K562 (cell line): ENCODE results near the gene CAAP1. TPM values are rescaled to one million over a fixed set of nuclear protein-coding genes. Genes with fewer than 3 reads are reported as not detected.

Experiments used
- ATAC-seq: fragments of 200-7000 bp; cut with Tn5 transposase; 3 replicates; pipeline ENCODE4 v1.9.1; 2020; ENCODE audit warnings: moderate library complexity
- BruUV-seq: library from RNA; stranded (reverse); fragments of 400-500 nt; replicated peaks from 2 replicates; lab custom pipeline; 2021; lab: Mats Ljungman, UMichigan
- CTCF ChIA-PET: fragments of 300-600 bp; formaldehyde crosslinking; extraction: SDS; loops from one replicate; lab custom pipeline; 2021; ENCODE audit warnings: low intra/inter-chr PET ratio; lab: Yijun Ruan, JAX
- POLR2A ChIA-PET: fragments of 300-600, 350-650 bp; sonication (Branson Sonifier 250); formaldehyde crosslinking; extraction: SDS; loops from one replicate; lab custom pipeline; 2021; ENCODE audit warnings: antibody characterized with exemption, inconsistent platforms; lab: Yijun Ruan, JAX
- DNase-seq, 4 experiments: peaks; one replicate each; pipeline versions ENCODE4 v3.0.0 to v3.0.0-alpha.2; 2011 to 2018; ENCODE audit warnings: low spot score in 3 of 4, mixed read lengths in 3 of 4; ENCODE audit errors: extremely low read depth in 1 of 4
- FAIRE-seq: peaks from 2 replicates; lab custom pipeline; 2011; peaks lifted over from hg19 to GRCh38; lab: Jason Lieb, UNC
- H2AFZ ChIP-seq: 2 replicates; pipeline ENCODE4 v1.6.0; 2011; ENCODE audit warnings: low read depth, low read length, control low read depth, inconsistent platforms
- H3K27ac ChIP-seq: fragments of 200-600 bp; 3 replicates; pipeline ENCODE4 v1.8.0; 2011; ENCODE audit warnings: low read depth, mild to moderate bottlenecking, control low read depth, inconsistent platforms, low read length, moderate library complexity, mixed read lengths; ENCODE audit errors: extremely low read depth
- H3K27me3 ChIP-seq, 2 experiments: fragments of 300-600 bp in 1 of 2; 2 replicates in 1 of 2; 3 replicates in 1 of 2; pipeline versions ENCODE4 v1.6.0 to v1.8.0; 2011; ENCODE audit warnings: inconsistent platforms in 2 of 2, low read length in 2 of 2, mild to moderate bottlenecking in 1 of 2, mixed read lengths in 1 of 2, moderate library complexity in 1 of 2; ENCODE audit not compliant: control insufficient read depth in 2 of 2, insufficient read depth in 2 of 2
- H3K36me3 ChIP-seq: fragments of 300-600 bp; 3 replicates; pipeline ENCODE4 v1.8.0; 2011; ENCODE audit warnings: mild to moderate bottlenecking, low read length, inconsistent platforms; ENCODE audit not compliant: control insufficient read depth, insufficient read depth
- H3K4me1 ChIP-seq, 2 experiments: fragments of 200-600 bp in 1 of 2; replicated peaks in 1 of 2; 2 replicates in 1 of 2; 3 replicates in 1 of 2; pipeline versions ENCODE4 v1.5.1 to v1.8.0; 2011; ENCODE audit warnings: inconsistent platforms in 2 of 2, low read length in 2 of 2, mild to moderate bottlenecking in 1 of 2, mixed read lengths in 1 of 2, moderate library complexity in 1 of 2; ENCODE audit not compliant: control insufficient read depth in 2 of 2, insufficient read depth in 2 of 2
- H3K4me2 ChIP-seq: 2 replicates; pipeline ENCODE4 v1.6.1; 2011; ENCODE audit warnings: low read length, control low read depth, inconsistent platforms, mixed read lengths; ENCODE audit not compliant: insufficient read depth
- H3K4me3 ChIP-seq: fragments of 200-600 bp; sonication (generic), shearing (Covaris generic); 2 replicates; pipeline ENCODE4 v1.5.1; 2016; ENCODE audit warnings: control low read depth, inconsistent platforms
- H3K79me2 ChIP-seq: fragments of 200-600 bp; 3 replicates; pipeline ENCODE4 v1.8.0; 2011; ENCODE audit warnings: low read length, inconsistent platforms; ENCODE audit not compliant: control insufficient read depth, insufficient read depth
- H3K9ac ChIP-seq, 2 experiments: 2 replicates each; pipeline versions ENCODE4 v1.6.0 to v1.6.1; 2011; ENCODE audit warnings: low read depth in 2 of 2, low read length in 2 of 2, control low read depth in 1 of 2, inconsistent platforms in 1 of 2, mild to moderate bottlenecking in 1 of 2, mixed read lengths in 1 of 2; ENCODE audit not compliant: insufficient read depth in 1 of 2
- H3K9me1 ChIP-seq: one replicate; pipeline ENCODE4 v1.6.0; 2011; ENCODE audit warnings: inconsistent platforms, mild to moderate bottlenecking, low read length, moderate library complexity; ENCODE audit not compliant: control insufficient read depth, insufficient read depth
- H3K9me3 ChIP-seq: replicated peaks from 2 replicates; pipeline ENCODE4 v1.5.1; 2011; ENCODE audit warnings: low read depth, low read length, inconsistent platforms; ENCODE audit not compliant: control insufficient read depth, insufficient read depth
- H4K20me1 ChIP-seq: replicated peaks from 2 replicates; pipeline ENCODE4 v1.6.1; 2011; ENCODE audit warnings: low read length, inconsistent platforms, mixed read lengths; ENCODE audit not compliant: control insufficient read depth, insufficient read depth
- ATF3 ChIP-seq, 2 experiments: fragments of 450-650 bp in 1 of 2; sonication (generic) in 1 of 2; formaldehyde crosslinking in 1 of 2; IDR thresholded peaks in 1 of 2; conservative IDR thresholded peaks in 1 of 2; 2 replicates each; pipeline versions ENCODE4 v1.6.1 to v1.8.1; 2016 to 2023; ENCODE audit warnings: mild to moderate bottlenecking in 2 of 2, moderate library complexity in 2 of 2, inconsistent platforms in 1 of 2, missing genetic modification reagents in 1 of 2
- FOSL1 ChIP-seq: fragments of 200-800 bp; sonication (Bioruptor generic); conservative IDR thresholded peaks from 2 replicates; pipeline ENCODE4 v1.6.1; 2016; ENCODE audit warnings: missing genetic modification characterization, missing compliant biosample characterization
- JUND ChIP-seq, 2 experiments: IDR thresholded peaks; 2 replicates in 1 of 2; 3 replicates in 1 of 2; pipeline ENCODE4 v1.6.1; 2011; ENCODE audit warnings: borderline replicate concordance in 2 of 2, low read depth in 2 of 2, low read length in 2 of 2, improper control_type of control experiment in 1 of 2, missing biosample characterization in 1 of 2, missing genetic modification characterization in 1 of 2, missing genetic modification reagents in 1 of 2
- TRIM24 ChIP-seq, 2 experiments: fragments of 450-650 bp; IDR thresholded peaks; 2 replicates each; pipeline ENCODE4 v1.6.1; 2016
- WGBS: fragments of 100-300 bp; shearing (Covaris generic); methylation state at CpG from one replicate; pipeline ENCODE4 v1.1.6; 2016; ENCODE audit warnings: low coverage, mixed read lengths; ENCODE audit not compliant: insufficient coverage; ENCODE audit errors: missing lambda C conversion rate; 5-methylcytosine and 5-hydroxymethylcytosine counted together
- in situ Hi-C: fragments of 300-500 bp; cut with MboI; formaldehyde crosslinking; loops from 4 replicates; pipeline ENCODE4 v1.15.0; 2018; ENCODE audit warnings: inconsistent platforms, mixed read lengths
- intact Hi-C: fragments of 100-400 bp; cut with micrococcal nuclease; formaldehyde crosslinking; loops from 2 replicates; pipeline ENCODE4 v1.14.2; 2022
- polyA plus RNA-seq, 8 experiments: library from polyadenylated mRNA; depleted of rRNA in 4 of 8; stranded (reverse) in 5 of 8; unstranded in 3 of 8; fragments of >200 nt; fragmentation: Nextera tagmentation in 2 of 8; fragmentation: Illumina TruSeq in 1 of 8; extraction: Ambion mirVana in 2 of 8; extraction: Trizol in 1 of 8; gene quantifications; 2 replicates each; pipeline versions ENCODE4 v1.2.1 to v1.2.3, GENCODE V29; 2011 to 2014; ENCODE audit warnings: inconsistent platforms in 1 of 8, missing spikeins in 1 of 8
- total RNA-seq, 7 experiments: library from RNA; depleted of rRNA in 6 of 7; stranded (reverse); fragments of >200 nt in 6 of 7; fragmentation: Illumina TruSeq in 2 of 7; extraction: Trizol in 2 of 7; gene quantifications; 2 replicates each; pipeline versions ENCODE4 v1.2.1 to v1.2.3, GENCODE V29; 2011 to 2021; ENCODE audit warnings: low replicate concordance in 1 of 7
- TF ChIP-seq, protein P1 (sequence below), 2 experiments: fragments of 250-450 bp in 1 of 2; fragments of 450-650 bp in 1 of 2; sonication (Bioruptor Pico) in 1 of 2; IDR thresholded peaks; 2 replicates each; pipeline versions ENCODE4 v1.6.1 to v1.8.0; 2016 to 2021; ENCODE audit warnings: mild to moderate bottlenecking in 2 of 2, moderate library complexity in 2 of 2, missing compliant biosample characterization in 1 of 2, missing genetic modification characterization in 1 of 2
- TF ChIP-seq, protein P2 (sequence below): fragments of 450-650 bp; formaldehyde crosslinking; conservative IDR thresholded peaks from 2 replicates; pipeline ENCODE4 v1.4.0; 2022; ENCODE audit warnings: mild to moderate bottlenecking, missing genetic modification characterization

Gene CAAP1
- total and polyA plus RNA-seq, 9 of the 15 experiments (the other 6 are each of a cell fraction or from before 2014, with no cell fraction given), result 8.9 to 17.4 (median 15.3) TPM

GRCh38 chr9:26809795-26810194 lies 82.8 kb downstream of the CAAP1 start:
- Histone ChIP-seq H3K9me3 (no peaks in the 10 kb centered on the region), H3K9me1 (no peaks in the 10 kb centered on the region), H2AFZ (no peak overlapping the region), H3K4me2 (no peak overlapping the region), H3K79me2 (no peaks in the 10 kb centered on the region), H3K27me3 (no peaks in the 10 kb centered on the region), H3K9ac (no peak overlapping the region), H3K4me1 (no peaks in the 10 kb centered on the region), H3K27ac (no peak overlapping the region), H3K36me3 (no peaks in the 10 kb centered on the region), H3K4me3 (no peak overlapping the region), H4K20me1 (no peaks in the 10 kb centered on the region)
- no peak for ATAC-seq
- BruUV-seq, result no TSS peak
- in situ Hi-C loops, result no loop called here
- no peak for DNase-seq
- 25% methylated on average over 1 of the region's 1 CpG for WGBS
- CTCF ChIA-PET, result interaction anchor here (0.5 kb wide), 1 partner anchor 68 kb away, joined by 3 read pairs; no protein-coding TSS in a partner anchor
- POLR2A ChIA-PET, result no interaction called here
- intact Hi-C loops, result no loop called here
- TF ChIP-seq JUND (IDR thresholded peaks at IDR 0.05; ENCODE audit: borderline replicate concordance, low read depth, low read length), result peak; percentile 60; the same call in 1 of the 2 replicates
- peak; percentile 27; the same call in 1 of the 3 replicates for TF ChIP-seq JUND (tag; IDR thresholded peaks at IDR 0.05; ENCODE audit: borderline replicate concordance, low read depth, low read length)
- TF ChIP-seq FOSL1 (tag), result peak; percentile 45
- TF ChIP-seq, protein P1, sequence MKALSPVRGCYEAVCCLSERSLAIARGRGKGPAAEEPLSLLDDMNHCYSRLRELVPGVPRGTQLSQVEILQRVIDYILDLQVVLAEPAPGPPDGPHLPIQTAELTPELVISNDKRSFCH (CRISPR knock-in tag; IDR thresholded peaks at IDR 0.05), result no peak
- TF ChIP-seq, protein P1 (tag; IDR thresholded peaks at IDR 0.05), result no peak
- TF ChIP-seq TRIM24 (IDR thresholded peaks at IDR 0.05), result peak in 1 of 2 experiments; percentile 16; a peak in 1 of 4 replicates
- peak; percentile 41; the same call in 1 of the 2 replicates for TF ChIP-seq ATF3 (IDR thresholded peaks at IDR 0.05)
- no peak for TF ChIP-seq ATF3 (CRISPR knock-in tag; conservative IDR thresholded peaks at IDR 0.05)
- TF ChIP-seq, protein P2, sequence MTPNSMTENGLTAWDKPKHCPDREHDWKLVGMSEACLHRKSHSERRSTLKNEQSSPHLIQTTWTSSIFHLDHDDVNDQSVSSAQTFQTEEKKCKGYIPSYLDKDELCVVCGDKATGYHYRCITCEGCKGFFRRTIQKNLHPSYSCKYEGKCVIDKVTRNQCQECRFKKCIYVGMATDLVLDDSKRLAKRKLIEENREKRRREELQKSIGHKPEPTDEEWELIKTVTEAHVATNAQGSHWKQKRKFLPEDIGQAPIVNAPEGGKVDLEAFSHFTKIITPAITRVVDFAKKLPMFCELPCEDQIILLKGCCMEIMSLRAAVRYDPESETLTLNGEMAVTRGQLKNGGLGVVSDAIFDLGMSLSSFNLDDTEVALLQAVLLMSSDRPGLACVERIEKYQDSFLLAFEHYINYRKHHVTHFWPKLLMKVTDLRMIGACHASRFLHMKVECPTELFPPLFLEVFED, result no peak
- no peak for FAIRE-seq
